ENCODE data around the gene METTL23.

Gene METTL23

GRCh38 chr17:76732734-76733617 lies 6.3 kb downstream of the METTL23 start:
- Histone ChIP-seq H3K9me3 (ENCODE audit: insufficient read depth, low read depth, low read length) (no peaks in the 10 kb centered on the region), H3K4me2 (ENCODE audit: low read depth, low read length, poor library complexity, severe bottlenecking) (peak overlapping the region; percentile 93), H3K4me1 (ENCODE audit: insufficient read depth, low read length, poor library complexity, severe bottlenecking) (peaks cover 49% of the 10 kb centered on the region), H3K4me3 (ENCODE audit: low read length, poor library complexity, severe bottlenecking) (peak overlapping the region; percentile 99), H3K9ac (ENCODE audit: low read depth, low read length, poor library complexity, severe bottlenecking) (peak overlapping the region; percentile 100), H2AFZ (ENCODE audit: low read length) (no peak overlapping the region), H3K27me3 (ENCODE audit: insufficient read depth, low read length, poor library complexity, severe bottlenecking) (peaks cover 19% of the 10 kb centered on the region), H3K79me2 (ENCODE audit: insufficient read depth, low read length) (peaks cover 89% of the 10 kb centered on the region), H3F3A (ENCODE audit: low read depth) (peaks cover 11% of the 10 kb centered on the region), H4K20me1 (ENCODE audit: insufficient read depth, low read length, poor library complexity, severe bottlenecking) (peaks cover 72% of the 10 kb centered on the region), H3K36me3 (ENCODE audit: insufficient read depth, low read length) (peaks cover 52% of the 10 kb centered on the region), H3K9me2 (replicated peaks; ENCODE audit: low read depth, low read length) (no peaks in the 10 kb centered on the region)
- TF ChIP-seq EZH2phosphoT487 (IDR thresholded peaks at IDR 0.05; ENCODE audit: borderline replicate concordance) = no peak
- TF ChIP-seq, protein P1, sequence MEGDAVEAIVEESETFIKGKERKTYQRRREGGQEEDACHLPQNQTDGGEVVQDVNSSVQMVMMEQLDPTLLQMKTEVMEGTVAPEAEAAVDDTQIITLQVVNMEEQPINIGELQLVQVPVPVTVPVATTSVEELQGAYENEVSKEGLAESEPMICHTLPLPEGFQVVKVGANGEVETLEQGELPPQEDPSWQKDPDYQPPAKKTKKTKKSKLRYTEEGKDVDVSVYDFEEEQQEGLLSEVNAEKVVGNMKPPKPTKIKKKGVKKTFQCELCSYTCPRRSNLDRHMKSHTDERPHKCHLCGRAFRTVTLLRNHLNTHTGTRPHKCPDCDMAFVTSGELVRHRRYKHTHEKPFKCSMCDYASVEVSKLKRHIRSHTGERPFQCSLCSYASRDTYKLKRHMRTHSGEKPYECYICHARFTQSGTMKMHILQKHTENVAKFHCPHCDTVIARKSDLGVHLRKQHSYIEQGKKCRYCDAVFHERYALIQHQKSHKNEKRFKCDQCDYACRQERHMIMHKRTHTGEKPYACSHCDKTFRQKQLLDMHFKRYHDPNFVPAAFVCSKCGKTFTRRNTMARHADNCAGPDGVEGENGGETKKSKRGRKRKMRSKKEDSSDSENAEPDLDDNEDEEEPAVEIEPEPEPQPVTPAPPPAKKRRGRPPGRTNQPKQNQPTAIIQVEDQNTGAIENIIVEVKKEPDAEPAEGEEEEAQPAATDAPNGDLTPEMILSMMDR (conservative IDR thresholded peaks at IDR 0.05; ENCODE audit: low read length) = no peak

DNA sequence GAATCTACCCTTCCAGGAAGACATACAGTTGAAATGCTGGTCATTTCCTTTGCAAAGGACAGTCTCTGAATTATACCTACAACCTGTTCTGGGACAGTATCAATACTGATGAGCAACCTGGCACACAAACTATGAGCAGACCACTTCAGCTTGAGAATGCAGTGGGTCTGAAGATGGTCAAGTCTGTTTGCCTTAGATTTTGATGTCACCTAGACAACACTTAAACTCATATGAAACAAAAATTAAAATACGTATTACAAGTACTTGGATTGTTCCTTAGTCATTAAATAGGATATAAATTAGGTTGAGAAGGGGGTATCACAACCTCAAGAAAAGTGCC lies 6.9 kb downstream of the METTL23 start:
- peaks cover 52% of the 10 kb centered on the region for H3K36me3 ChIP-seq (ENCODE audit: insufficient read depth, low read length)
- H4K20me1 ChIP-seq (ENCODE audit: insufficient read depth, low read length, poor library complexity, severe bottlenecking) = peaks cover 76% of the 10 kb centered on the region
- peaks cover 52% of the 10 kb centered on the region for H3K4me1 ChIP-seq (ENCODE audit: insufficient read depth, low read length, poor library complexity, severe bottlenecking)

GRCh38 chr17:76734080-76734840 lies 7.6 kb downstream of the METTL23 start:
- Histone ChIP-seq H3K4me1 (ENCODE audit: insufficient read depth, low read length, poor library complexity, severe bottlenecking) (peaks cover 57% of the 10 kb centered on the region), H3K36me3 (ENCODE audit: insufficient read depth, low read length) (peaks cover 52% of the 10 kb centered on the region)

More for the DNA sequence above, 6.9 kb downstream of the METTL23 start:
- TF ChIP-seq EZH2phosphoT487 (IDR thresholded peaks at IDR 0.05; ENCODE audit: borderline replicate concordance) = no peak
- TF ChIP-seq, protein P1 (conservative IDR thresholded peaks at IDR 0.05; ENCODE audit: low read length) = no peak
- Histone ChIP-seq H3K9ac (ENCODE audit: low read depth, low read length, poor library complexity, severe bottlenecking) (peak overlapping the region; percentile 100), H3K9me3 (ENCODE audit: insufficient read depth, low read depth, low read length) (no peaks in the 10 kb centered on the region), H3K9me2 (replicated peaks; ENCODE audit: low read depth, low read length) (no peaks in the 10 kb centered on the region), H3K79me2 (ENCODE audit: insufficient read depth, low read length) (peaks cover 89% of the 10 kb centered on the region), H3F3A (ENCODE audit: low read depth) (peaks cover 11% of the 10 kb centered on the region), H3K27me3 (ENCODE audit: insufficient read depth, low read length, poor library complexity, severe bottlenecking) (peaks cover 19% of the 10 kb centered on the region), H3K4me3 (ENCODE audit: low read length, poor library complexity, severe bottlenecking) (peak overlapping the region; percentile 99), H2AFZ (ENCODE audit: low read length) (no peak overlapping the region), H3K4me2 (ENCODE audit: low read depth, low read length, poor library complexity, severe bottlenecking) (peak overlapping the region; percentile 93)

More at GRCh38 chr17:76734080-76734840, 7.6 kb downstream of the METTL23 start:
- Histone ChIP-seq H3K27me3 (ENCODE audit: insufficient read depth, low read length, poor library complexity, severe bottlenecking) (peaks cover 19% of the 10 kb centered on the region), H3K4me2 (ENCODE audit: low read depth, low read length, poor library complexity, severe bottlenecking) (peak overlapping the region; percentile 93), H3K9me2 (replicated peaks; ENCODE audit: low read depth, low read length) (no peaks in the 10 kb centered on the region), H3K4me3 (ENCODE audit: low read length, poor library complexity, severe bottlenecking) (peak overlapping the region; percentile 99), H3K9ac (ENCODE audit: low read depth, low read length, poor library complexity, severe bottlenecking) (peak overlapping the region; percentile 100), H3K79me2 (ENCODE audit: insufficient read depth, low read length) (peaks cover 89% of the 10 kb centered on the region), H3K9me3 (ENCODE audit: insufficient read depth, low read depth, low read length) (no peaks in the 10 kb centered on the region), H2AFZ (ENCODE audit: low read length) (no peak overlapping the region), H3F3A (ENCODE audit: low read depth) (peaks cover 11% of the 10 kb centered on the region), H4K20me1 (ENCODE audit: insufficient read depth, low read length, poor library complexity, severe bottlenecking) (peaks cover 79% of the 10 kb centered on the region)
- TF ChIP-seq, protein P1 (conservative IDR thresholded peaks at IDR 0.05; ENCODE audit: low read length) = no peak
- TF ChIP-seq EZH2phosphoT487 (IDR thresholded peaks at IDR 0.05; ENCODE audit: borderline replicate concordance) = no peak
